HL-60 (cell line): ENCODE results near the gene EMP3.

ENCODE experiments used
- DNase-seq, 2 experiments: peaks; one replicate each; pipeline ENCODE4 v3.0.0-alpha.2; 2010 to 2020; ENCODE audit warnings: low read depth in 1 of 2, low spot score in 1 of 2
- H3K27ac ChIP-seq: fragments of 250-450 bp; sonication (Bioruptor Pico); replicated peaks from 2 replicates; pipeline ENCODE4 v1.5.1; 2020; ENCODE audit warnings: mild to moderate bottlenecking, moderate library complexity
- H3K27me3 ChIP-seq: fragments of 250-450 bp; sonication (Bioruptor Pico); 2 replicates; pipeline ENCODE4 v1.5.1; 2021; ENCODE audit warnings: mild to moderate bottlenecking, moderate library complexity; ENCODE audit not compliant: insufficient read depth, poor library complexity, severe bottlenecking
- H3K4me3 ChIP-seq: replicated peaks from 2 replicates; pipeline ENCODE4 v1.5.1; 2011; ENCODE audit warnings: mild to moderate bottlenecking, control low read depth, low read length; ENCODE audit not compliant: insufficient read depth
- GABPA ChIP-seq: IDR thresholded peaks from 2 replicates; pipeline ENCODE4 v1.6.1; 2012; ENCODE audit warnings: low read depth
- POLR2AphosphoS5 ChIP-seq: IDR thresholded peaks from 2 replicates; pipeline ENCODE4 v1.6.1; 2012; ENCODE audit warnings: low read depth
- SPI1 ChIP-seq: IDR thresholded peaks from 2 replicates; pipeline ENCODE4 v1.6.1; 2012; ENCODE audit warnings: low read depth, mild to moderate bottlenecking, borderline replicate concordance
- TF ChIP-seq, protein P1 (sequence below): IDR thresholded peaks from 2 replicates; pipeline ENCODE4 v1.6.1; 2012; ENCODE audit warnings: low read depth; ENCODE audit not compliant: insufficient replicate concordance
- TF ChIP-seq, protein P2 (sequence below): IDR thresholded peaks from one replicate; pipeline ENCODE4 v1.5.1; 2011; ENCODE audit warnings: low read length, control low read depth, inconsistent platforms; ENCODE audit not compliant: insufficient read depth

EMP3 gene

DNA sequence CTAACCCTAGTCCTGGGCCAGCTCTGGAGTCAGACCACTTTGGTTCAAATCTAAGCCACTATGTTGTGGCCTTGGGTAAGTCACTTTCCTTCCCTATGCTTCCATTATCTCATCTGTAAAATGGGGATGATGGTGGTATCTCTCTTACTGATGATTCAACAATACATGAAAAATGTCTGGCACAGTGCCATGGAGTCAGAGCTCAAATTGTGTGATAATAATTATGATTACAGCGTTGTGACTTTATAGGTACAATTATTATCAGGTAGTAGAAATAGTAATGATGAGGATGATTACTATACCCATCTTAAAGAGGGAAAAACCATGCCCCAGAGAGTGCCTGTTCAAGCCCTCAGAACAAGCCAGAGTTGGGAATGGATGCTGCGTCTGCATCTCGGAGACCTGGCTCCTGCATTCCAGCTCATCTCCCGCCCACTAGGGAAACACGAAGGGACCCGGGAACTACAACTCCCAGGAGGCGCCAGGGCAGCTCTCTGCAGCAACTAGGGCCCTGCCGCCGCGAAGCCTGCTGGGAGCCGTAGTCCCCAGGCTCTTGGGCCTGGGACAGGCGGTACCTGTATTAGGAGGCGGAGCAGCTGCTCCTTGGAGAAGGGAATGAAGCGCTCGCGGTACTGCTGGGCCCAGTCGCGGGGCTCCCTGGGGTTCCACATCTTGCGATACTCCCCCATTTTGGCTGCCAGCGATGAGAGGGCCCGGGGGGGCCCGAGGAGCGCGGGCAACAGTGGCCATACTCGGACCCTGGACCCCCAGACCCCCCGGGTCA lies 37.6 kb downstream of the EMP3 start:
- Histone ChIP-seq H3K4me3 (peak overlapping the region; percentile 65), H3K27ac (peak overlapping the region; percentile 91), H3K27me3 (no peaks in the 10 kb centered on the region)
- TF ChIP-seq, protein P1, sequence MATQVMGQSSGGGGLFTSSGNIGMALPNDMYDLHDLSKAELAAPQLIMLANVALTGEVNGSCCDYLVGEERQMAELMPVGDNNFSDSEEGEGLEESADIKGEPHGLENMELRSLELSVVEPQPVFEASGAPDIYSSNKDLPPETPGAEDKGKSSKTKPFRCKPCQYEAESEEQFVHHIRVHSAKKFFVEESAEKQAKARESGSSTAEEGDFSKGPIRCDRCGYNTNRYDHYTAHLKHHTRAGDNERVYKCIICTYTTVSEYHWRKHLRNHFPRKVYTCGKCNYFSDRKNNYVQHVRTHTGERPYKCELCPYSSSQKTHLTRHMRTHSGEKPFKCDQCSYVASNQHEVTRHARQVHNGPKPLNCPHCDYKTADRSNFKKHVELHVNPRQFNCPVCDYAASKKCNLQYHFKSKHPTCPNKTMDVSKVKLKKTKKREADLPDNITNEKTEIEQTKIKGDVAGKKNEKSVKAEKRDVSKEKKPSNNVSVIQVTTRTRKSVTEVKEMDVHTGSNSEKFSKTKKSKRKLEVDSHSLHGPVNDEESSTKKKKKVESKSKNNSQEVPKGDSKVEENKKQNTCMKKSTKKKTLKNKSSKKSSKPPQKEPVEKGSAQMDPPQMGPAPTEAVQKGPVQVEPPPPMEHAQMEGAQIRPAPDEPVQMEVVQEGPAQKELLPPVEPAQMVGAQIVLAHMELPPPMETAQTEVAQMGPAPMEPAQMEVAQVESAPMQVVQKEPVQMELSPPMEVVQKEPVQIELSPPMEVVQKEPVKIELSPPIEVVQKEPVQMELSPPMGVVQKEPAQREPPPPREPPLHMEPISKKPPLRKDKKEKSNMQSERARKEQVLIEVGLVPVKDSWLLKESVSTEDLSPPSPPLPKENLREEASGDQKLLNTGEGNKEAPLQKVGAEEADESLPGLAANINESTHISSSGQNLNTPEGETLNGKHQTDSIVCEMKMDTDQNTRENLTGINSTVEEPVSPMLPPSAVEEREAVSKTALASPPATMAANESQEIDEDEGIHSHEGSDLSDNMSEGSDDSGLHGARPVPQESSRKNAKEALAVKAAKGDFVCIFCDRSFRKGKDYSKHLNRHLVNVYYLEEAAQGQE = no peak
- no peak for TF ChIP-seq GABPA
- TF ChIP-seq SPI1 = no peak
- DNase-seq = peak; percentile 88 to 96

- H3K27me3 ChIP-seq = no peaks in the 10 kb centered on the region
- DNase-seq = no peak
- TF ChIP-seq, protein P2, sequence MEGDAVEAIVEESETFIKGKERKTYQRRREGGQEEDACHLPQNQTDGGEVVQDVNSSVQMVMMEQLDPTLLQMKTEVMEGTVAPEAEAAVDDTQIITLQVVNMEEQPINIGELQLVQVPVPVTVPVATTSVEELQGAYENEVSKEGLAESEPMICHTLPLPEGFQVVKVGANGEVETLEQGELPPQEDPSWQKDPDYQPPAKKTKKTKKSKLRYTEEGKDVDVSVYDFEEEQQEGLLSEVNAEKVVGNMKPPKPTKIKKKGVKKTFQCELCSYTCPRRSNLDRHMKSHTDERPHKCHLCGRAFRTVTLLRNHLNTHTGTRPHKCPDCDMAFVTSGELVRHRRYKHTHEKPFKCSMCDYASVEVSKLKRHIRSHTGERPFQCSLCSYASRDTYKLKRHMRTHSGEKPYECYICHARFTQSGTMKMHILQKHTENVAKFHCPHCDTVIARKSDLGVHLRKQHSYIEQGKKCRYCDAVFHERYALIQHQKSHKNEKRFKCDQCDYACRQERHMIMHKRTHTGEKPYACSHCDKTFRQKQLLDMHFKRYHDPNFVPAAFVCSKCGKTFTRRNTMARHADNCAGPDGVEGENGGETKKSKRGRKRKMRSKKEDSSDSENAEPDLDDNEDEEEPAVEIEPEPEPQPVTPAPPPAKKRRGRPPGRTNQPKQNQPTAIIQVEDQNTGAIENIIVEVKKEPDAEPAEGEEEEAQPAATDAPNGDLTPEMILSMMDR = no peak
- no peak for TF ChIP-seq GABPA
- TF ChIP-seq SPI1 = no peak
- TF ChIP-seq, protein P1 = no peak
- TF ChIP-seq POLR2AphosphoS5 = no peak; the same call in 1 of the 2 replicates
- H3K4me3 ChIP-seq = peak overlapping the region; percentile 65
- peak overlapping the region; percentile 91 for H3K27ac ChIP-seq
Measured at GRCh38 chr19:48363500-48363809, 38.1 kb downstream of the EMP3 start.

DNA sequence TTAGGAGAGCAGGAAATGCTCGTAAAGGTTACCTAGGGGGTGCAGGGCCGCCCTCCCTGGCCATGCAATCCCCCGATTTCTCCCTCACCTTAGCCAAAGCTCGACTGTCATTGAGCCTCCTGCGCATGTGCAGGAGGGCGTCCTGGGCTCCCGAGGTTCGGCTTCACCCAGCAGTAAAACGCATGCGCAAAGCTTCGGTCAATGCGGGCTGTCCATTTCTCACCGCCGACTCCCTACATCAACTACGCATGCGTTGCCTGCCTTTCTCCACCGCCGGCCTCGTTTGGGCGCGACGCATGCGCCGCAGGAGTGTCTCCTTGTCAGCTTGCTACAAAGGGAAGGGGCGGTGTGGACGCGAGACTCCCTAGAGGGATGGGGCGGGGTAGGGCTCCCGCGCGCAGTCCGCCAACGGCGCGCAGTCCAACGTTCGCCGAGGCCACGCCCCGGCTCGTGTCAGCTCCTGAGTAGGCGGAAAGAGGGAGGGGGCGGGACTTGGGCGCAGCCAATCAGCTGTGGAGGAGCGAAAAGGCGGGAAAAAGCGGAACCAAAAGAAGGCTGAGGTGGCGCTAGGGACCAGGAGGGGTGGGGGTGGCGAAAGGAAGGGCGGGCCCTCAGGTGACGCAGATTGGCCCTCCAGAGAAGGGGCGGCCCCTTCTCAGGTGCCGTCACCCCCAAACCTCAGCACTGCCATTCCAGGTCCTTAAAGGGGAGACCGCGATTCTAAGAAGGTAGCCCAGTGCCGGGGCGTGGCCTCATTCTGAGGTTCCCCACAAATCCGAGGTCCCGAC lies 38.7 kb downstream of the EMP3 start, which contains the start of the genes SYNGR4 and TMEM143:
TSS of gene SYNGR4 (plus strand) at position 558 of the 788 bp plus-strand sequence. CDS start 1,476 bp downstream, outside the sequence.
TSS of gene TMEM143 (minus strand) at position 131 of the 788 bp plus-strand sequence. CDS start at position 111, 20 bp downstream.
- peak; percentile 99 to 100 for DNase-seq
- Histone ChIP-seq H3K4me3 (peak within 1 kb of the TSS; percentile 65), H3K27ac (peak within 1 kb of the TSS; percentile 91), H3K27me3 (no peaks in the 10 kb centered on the region)
- TF ChIP-seq POLR2AphosphoS5 = peak; percentile 67; the same call in 1 of the 2 replicates
- TF ChIP-seq GABPA = no peak

- peak overlapping the region; percentile 31 for H3K4me3 ChIP-seq
- H3K27ac ChIP-seq = peak overlapping the region; percentile 91
- TF ChIP-seq, protein P2 = no peak
- TF ChIP-seq, protein P1 = no peak
- no peak for TF ChIP-seq POLR2AphosphoS5
- no peak for TF ChIP-seq GABPA
- DNase-seq = no peak
- no peaks in the 10 kb centered on the region for H3K27me3 ChIP-seq
Measured at GRCh38 chr19:48364598-48365348, 39.4 kb downstream of the EMP3 start.
